GM12878 (cell line): ENCODE measurements around the gene ANO2. TPM values are rescaled to one million over a fixed set of nuclear protein-coding genes. Genes with fewer than 3 reads are reported as not detected.

Experiments used
- ATAC-seq: fragments of 200-7000 bp; cut with Tn5 transposase; 3 replicates; pipeline ENCODE4 v1.9.1; 2020; ENCODE audit warnings: mild to moderate bottlenecking, moderate library complexity
- BruUV-seq: library from RNA; stranded (reverse); fragments of 400-500 nt; replicated peaks from 2 replicates; lab custom pipeline; 2021; lab: Mats Ljungman, UMichigan
- CTCF ChIA-PET: fragments of 300-600 bp; sonication (Branson Sonifier 250); formaldehyde crosslinking; extraction: SDS; loops from one replicate; lab custom pipeline; 2021; ENCODE audit warnings: inconsistent platforms; lab: Yijun Ruan, JAX
- POLR2A ChIA-PET: fragments of 350-600 bp; formaldehyde crosslinking; extraction: SDS; loops from one replicate; lab custom pipeline; 2021; ENCODE audit warnings: inconsistent platforms; lab: Charles Lee
- RAD21 ChIA-PET: fragments of 300-600 bp; sonication (Branson Sonifier 250); formaldehyde crosslinking; loops from one replicate; lab custom pipeline; 2023; ENCODE audit warnings: antibody characterized with exemption; ENCODE audit not compliant: unreplicated experiment; lab: Charles Lee
- SMC1A ChIA-PET: fragments of 300-600 bp; sonication (Branson Sonifier 250); formaldehyde crosslinking; loops from one replicate; lab custom pipeline; 2023; ENCODE audit not compliant: unreplicated experiment, uncharacterized antibody; lab: Charles Lee
- DNase-seq: peaks from one replicate; pipeline ENCODE4 v3.0.0-alpha.2; 2011; ENCODE audit warnings: low read depth, low spot score
- FAIRE-seq: peaks from 3 replicates; lab custom pipeline; 2011; peaks lifted over from hg19 to GRCh38; lab: Jason Lieb, UNC
- H2AFZ ChIP-seq: 2 replicates; pipeline ENCODE4 v1.6.0; 2011; ENCODE audit warnings: low read depth, low read length, control low read depth; ENCODE audit not compliant: control insufficient read depth
- H3K27ac ChIP-seq: 2 replicates; pipeline ENCODE4 v1.5.1; 2011; ENCODE audit warnings: control low read depth; ENCODE audit not compliant: control insufficient read depth, insufficient read depth
- H3K27me3 ChIP-seq, 2 experiments: replicated peaks in 1 of 2; 2 replicates each; pipeline versions ENCODE4 v1.6.0 to v1.6.1; 2011; ENCODE audit warnings: low read length in 1 of 2; ENCODE audit not compliant: control insufficient read depth in 2 of 2, insufficient read depth in 2 of 2
- H3K36me3 ChIP-seq, 2 experiments: 2 replicates each; pipeline ENCODE4 v1.5.1; 2011; ENCODE audit warnings: low read length in 1 of 2; ENCODE audit not compliant: control insufficient read depth in 2 of 2, insufficient read depth in 2 of 2
- H3K4me1 ChIP-seq: 2 replicates; pipeline ENCODE4 v1.6.1; 2011; ENCODE audit warnings: mild to moderate bottlenecking, low read length, moderate library complexity, mixed read lengths; ENCODE audit not compliant: control insufficient read depth, insufficient read depth
- H3K4me2 ChIP-seq: 2 replicates; pipeline ENCODE4 v1.6.0; 2011; ENCODE audit warnings: control low read depth; ENCODE audit not compliant: control insufficient read depth, insufficient read depth
- H3K4me3 ChIP-seq: fragments of 200-600 bp; sonication (generic); 2 replicates; pipeline ENCODE4 v1.5.1; 2016
- H3K79me2 ChIP-seq: 2 replicates; pipeline ENCODE4 v1.6.0; 2011; ENCODE audit warnings: low read length; ENCODE audit not compliant: control insufficient read depth, insufficient read depth
- H3K9ac ChIP-seq: 2 replicates; pipeline ENCODE4 v1.8.0; 2011; ENCODE audit warnings: low read length, control low read depth, mixed read lengths; ENCODE audit not compliant: control insufficient read depth, insufficient read depth
- H3K9me3 ChIP-seq: replicated peaks from 3 replicates; pipeline ENCODE4 v1.5.1; 2011; ENCODE audit warnings: mild to moderate bottlenecking, low read length; ENCODE audit not compliant: control insufficient read depth, insufficient read depth
- H4K20me1 ChIP-seq: 2 replicates; pipeline ENCODE4 v1.6.0; 2011; ENCODE audit not compliant: control insufficient read depth, insufficient read depth
- ASH2L ChIP-seq: fragments of 300-600, 200-600 bp; sonication (generic); IDR thresholded peaks from 2 replicates; pipeline ENCODE4 v1.6.1; 2017; ENCODE audit warnings: low read depth, mild to moderate bottlenecking, borderline replicate concordance
- BCL11A ChIP-seq: IDR thresholded peaks from 2 replicates; pipeline ENCODE4 v1.6.1; 2011; ENCODE audit warnings: low read depth, low read length
- BMI1 ChIP-seq: fragments of 450-650 bp; IDR thresholded peaks from 2 replicates; pipeline ENCODE4 v1.6.1; 2016; ENCODE audit warnings: mild to moderate bottlenecking, moderate library complexity, borderline replicate concordance
- JUNB ChIP-seq: IDR thresholded peaks from 2 replicates; pipeline ENCODE4 v1.6.1; 2016; ENCODE audit warnings: antibody characterized with exemption, mild to moderate bottlenecking
- KDM1A ChIP-seq: fragments of 200-600 bp; sonication (generic); IDR thresholded peaks from 2 replicates; pipeline ENCODE4 v1.6.1; 2016; ENCODE audit warnings: borderline replicate concordance
- NR2C1 ChIP-seq: fragments of 450-650 bp; IDR thresholded peaks from 2 replicates; pipeline ENCODE4 v1.6.1; 2017; ENCODE audit warnings: antibody characterized with exemption, mild to moderate bottlenecking, moderate library complexity
- RBBP5 ChIP-seq: fragments of 200-600 bp; sonication (generic); conservative IDR thresholded peaks from 2 replicates; pipeline ENCODE4 v1.6.1; 2016
- SRF ChIP-seq, 2 experiments: IDR thresholded peaks; 2 replicates each; pipeline ENCODE4 v1.6.1; 2011; ENCODE audit warnings: low read depth in 2 of 2, low read length in 2 of 2, mild to moderate bottlenecking in 1 of 2, moderate library complexity in 1 of 2
- ZNF274 ChIP-seq: IDR thresholded peaks from one replicate; pipeline ENCODE4 v1.8.0; 2011; ENCODE audit not compliant: insufficient read length, insufficient read depth
- WGBS: methylation state at CpG from one replicate; pipeline ENCODE4 v1.1.6; 2016; ENCODE audit warnings: low lambda C conversion rate; ENCODE audit not compliant: insufficient replicate concordance, insufficient coverage; ENCODE audit errors: missing lambda C conversion rate; 5-methylcytosine and 5-hydroxymethylcytosine counted together
- in situ Hi-C: fragments of 300-500 bp; cut with MboI; formaldehyde crosslinking; loops from 9 replicates; pipeline ENCODE4 v1.14.3; 2018; ENCODE audit warnings: mixed read lengths
- intact Hi-C: fragments of 100-400 bp; cut with micrococcal nuclease; formaldehyde crosslinking; loops from one replicate; pipeline ENCODE4 v1.14.2; 2022; ENCODE audit not compliant: unreplicated experiment
- polyA plus RNA-seq, 11 experiments: library from polyadenylated mRNA; depleted of rRNA in 4 of 11; unstranded in 6 of 11; stranded (reverse) in 5 of 11; fragments of >200 nt; fragmentation: Nextera tagmentation in 4 of 11; fragmentation: Illumina TruSeq in 1 of 11; extraction: Ambion mirVana in 4 of 11; extraction: Trizol in 1 of 11; gene quantifications; 1 replicate in 1 of 11; 2 replicates in 10 of 11; pipeline versions ENCODE4 v1.2.1 to v1.2.3, GENCODE V29; 2011 to 2016; ENCODE audit warnings: inconsistent platforms in 2 of 11, missing spikeins in 2 of 11, low read depth in 1 of 11
- total RNA-seq, 4 experiments: library from RNA; depleted of rRNA in 3 of 4; stranded (reverse); fragments of >200 nt in 3 of 4; fragmentation: Illumina TruSeq in 1 of 4; extraction: Trizol in 1 of 4; gene quantifications; 2 replicates each; pipeline versions ENCODE4 v1.2.1 to v1.2.3, GENCODE V29; 2013 to 2021
- TF ChIP-seq, protein P1 (sequence below): fragments of 450-650 bp; IDR thresholded peaks from 2 replicates; pipeline ENCODE4 v1.6.1; 2017; ENCODE audit warnings: low read depth, mild to moderate bottlenecking, moderate library complexity
- TF ChIP-seq, protein P2 (sequence below): fragments of 450-650 bp; IDR thresholded peaks from 2 replicates; pipeline ENCODE4 v1.6.1; 2014; ENCODE audit warnings: mild to moderate bottlenecking

Gene ANO2
- total and polyA plus RNA-seq, 10 of the 15 experiments (the other 5 are each of a cell fraction or from before 2014, with no cell fraction given) = not detected

DNA sequence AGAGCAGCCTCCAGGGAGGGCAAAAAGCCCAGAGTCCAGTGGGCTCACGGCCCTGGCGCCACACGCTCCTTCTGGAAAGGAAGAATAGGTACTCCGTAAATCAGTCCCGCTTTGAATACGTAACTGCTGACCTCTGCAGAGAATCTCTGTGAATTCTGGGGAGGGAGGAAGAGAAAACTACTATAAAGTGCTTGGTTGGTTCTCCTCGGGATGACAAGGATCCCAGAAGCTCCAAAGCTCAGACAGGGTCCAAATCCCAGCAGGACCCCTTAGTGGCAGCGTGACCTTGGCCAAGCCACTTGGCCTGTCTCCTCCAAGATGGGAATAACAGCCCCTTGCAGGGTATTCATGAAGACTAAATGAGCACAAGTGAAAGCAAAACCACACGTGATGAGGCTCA, 31.7 kb downstream of the ANO2 start:
- H2AFZ ChIP-seq = no peak overlapping the region
- no TSS peak for BruUV-seq

More for the DNA sequence above, 31.7 kb downstream of the ANO2 start:
- no peaks in the 10 kb centered on the region for H3K36me3 ChIP-seq
- H3K9ac ChIP-seq = no peak overlapping the region
- H3K27me3 ChIP-seq = peaks cover 2% of the 10 kb centered on the region in 2 experiments
- H3K4me1 ChIP-seq = no peaks in the 10 kb centered on the region
- intact Hi-C loops (no loop called here), in situ Hi-C loops (no loop called here)
- no peaks in the 10 kb centered on the region for H4K20me1 ChIP-seq
- ATAC-seq (no peak), FAIRE-seq (no peak), DNase-seq (no peak)
- H3K9me3 ChIP-seq = no peaks in the 10 kb centered on the region
- no peaks in the 10 kb centered on the region for H3K79me2 ChIP-seq
- TF ChIP-seq, protein P1, sequence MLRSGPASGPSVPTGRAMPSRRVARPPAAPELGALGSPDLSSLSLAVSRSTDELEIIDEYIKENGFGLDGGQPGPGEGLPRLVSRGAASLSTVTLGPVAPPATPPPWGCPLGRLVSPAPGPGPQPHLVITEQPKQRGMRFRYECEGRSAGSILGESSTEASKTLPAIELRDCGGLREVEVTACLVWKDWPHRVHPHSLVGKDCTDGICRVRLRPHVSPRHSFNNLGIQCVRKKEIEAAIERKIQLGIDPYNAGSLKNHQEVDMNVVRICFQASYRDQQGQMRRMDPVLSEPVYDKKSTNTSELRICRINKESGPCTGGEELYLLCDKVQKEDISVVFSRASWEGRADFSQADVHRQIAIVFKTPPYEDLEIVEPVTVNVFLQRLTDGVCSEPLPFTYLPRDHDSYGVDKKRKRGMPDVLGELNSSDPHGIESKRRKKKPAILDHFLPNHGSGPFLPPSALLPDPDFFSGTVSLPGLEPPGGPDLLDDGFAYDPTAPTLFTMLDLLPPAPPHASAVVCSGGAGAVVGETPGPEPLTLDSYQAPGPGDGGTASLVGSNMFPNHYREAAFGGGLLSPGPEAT = no peak
- TF ChIP-seq, protein P2, sequence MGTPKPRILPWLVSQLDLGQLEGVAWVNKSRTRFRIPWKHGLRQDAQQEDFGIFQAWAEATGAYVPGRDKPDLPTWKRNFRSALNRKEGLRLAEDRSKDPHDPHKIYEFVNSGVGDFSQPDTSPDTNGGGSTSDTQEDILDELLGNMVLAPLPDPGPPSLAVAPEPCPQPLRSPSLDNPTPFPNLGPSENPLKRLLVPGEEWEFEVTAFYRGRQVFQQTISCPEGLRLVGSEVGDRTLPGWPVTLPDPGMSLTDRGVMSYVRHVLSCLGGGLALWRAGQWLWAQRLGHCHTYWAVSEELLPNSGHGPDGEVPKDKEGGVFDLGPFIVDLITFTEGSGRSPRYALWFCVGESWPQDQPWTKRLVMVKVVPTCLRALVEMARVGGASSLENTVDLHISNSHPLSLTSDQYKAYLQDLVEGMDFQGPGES = no peak
- TF ChIP-seq ZNF274 (no peak), NR2C1 (no peak), RBBP5 (no peak), BMI1 (no peak), JUNB (no peak), SRF (IDR thresholded peaks at IDR 0.05; ENCODE audit: low read depth in 2 of 2, low read length in 2 of 2) (no peak), KDM1A (no peak), ASH2L (no peak), BCL11A (no peak)
- SMC1A ChIA-PET = no interaction called here
- POLR2A ChIA-PET = no interaction called here
- CTCF ChIA-PET = no interaction called here
- H3K4me2 ChIP-seq = no peak overlapping the region
- 14% methylated on average over 9 of the region's 9 CpGs for WGBS
- RAD21 ChIA-PET = no interaction called here
- H3K4me3 ChIP-seq = no peak overlapping the region
- H3K27ac ChIP-seq = no peak overlapping the region
